ENCODE results near the gene CDH5. TPM values are rescaled to one million over a fixed set of nuclear protein-coding genes. Genes with fewer than 3 reads are reported as not detected.
A peak's percentile ranks its signal among the peaks of the same experiment; 100 is the strongest.

CDH5 gene
- total RNA-seq, 4 donors from 2014 or later: 31.2 to 126 (median 70.6) TPM

DNA sequence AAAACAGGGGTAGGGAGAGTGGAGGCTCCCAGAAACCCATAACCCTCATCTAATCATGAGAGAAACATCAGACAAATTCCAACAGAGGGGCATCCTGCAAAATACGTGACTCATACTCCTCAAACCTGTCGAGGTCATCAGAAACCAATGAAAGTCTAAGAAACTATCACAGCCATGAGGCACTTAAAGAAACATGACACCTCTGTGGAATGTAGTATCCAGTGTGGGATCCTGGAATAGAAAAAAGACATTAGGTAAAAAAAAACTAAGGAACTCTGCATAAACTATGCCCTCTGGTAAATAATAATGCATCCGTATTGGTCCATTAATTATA, 16.4 kb downstream of the CDH5 start:
- no peaks in the 10 kb centered on the region for H3K9me3 ChIP-seq
- H3K4me3 ChIP-seq: no peak overlapping the region
- intact Hi-C loops (cut with DNase I; ENCODE audit: low total_unique reads): no loop called here
- peak overlapping the region; percentile 54 to 79 for H3K27ac ChIP-seq
- TF ChIP-seq POLR2A (IDR thresholded peaks at IDR 0.05) (no peak), CTCF (IDR thresholded peaks at IDR 0.05) (no peak)
- no peaks in the 10 kb centered on the region for H3K4me1 ChIP-seq
- H3K36me3 ChIP-seq: no peaks in the 10 kb centered on the region
- no peaks in the 10 kb centered on the region for H3K27me3 ChIP-seq
- no peak for DNase-seq

GRCh38 chr16:66383551-66383950, 17.1 kb downstream of the CDH5 start:
- no peak for DNase-seq
- no peak for TF ChIP-seq POLR2A (IDR thresholded peaks at IDR 0.05)
- no peak for TF ChIP-seq CTCF (IDR thresholded peaks at IDR 0.05)
- H3K4me3 ChIP-seq: no peak overlapping the region
- intact Hi-C loops (cut with DNase I; ENCODE audit: low total_unique reads): no loop called here
- H3K9me3 ChIP-seq: no peaks in the 10 kb centered on the region
- no peaks in the 10 kb centered on the region for H3K4me1 ChIP-seq
- H3K27me3 ChIP-seq: no peaks in the 10 kb centered on the region
- H3K27ac ChIP-seq: peak overlapping the region; percentile 54 to 79
- H3K36me3 ChIP-seq: no peaks in the 10 kb centered on the region

DNA sequence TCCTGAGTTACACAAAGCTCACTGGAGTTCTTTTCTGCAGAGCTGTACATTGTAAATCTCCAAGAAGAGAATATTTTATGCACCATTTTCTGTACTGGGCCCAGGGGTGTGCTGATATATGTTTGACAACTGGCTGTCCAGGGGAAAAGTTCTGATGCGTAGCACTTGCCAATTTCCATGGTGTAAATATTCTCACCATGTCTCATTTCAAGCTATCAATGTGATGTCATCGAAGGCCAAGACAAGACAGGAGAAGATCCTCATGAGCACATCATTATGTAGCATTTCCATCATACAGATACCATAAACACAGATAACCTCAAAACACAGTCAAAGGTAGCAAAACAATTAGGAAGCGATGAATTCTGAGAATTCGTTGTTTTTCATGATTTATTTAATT, 18.9 kb downstream of the CDH5 start:
- no peaks in the 10 kb centered on the region for H3K27me3 ChIP-seq
- H3K4me3 ChIP-seq: no peak overlapping the region
- H3K36me3 ChIP-seq: no peaks in the 10 kb centered on the region
- no peaks in the 10 kb centered on the region for H3K4me1 ChIP-seq
- intact Hi-C loops (cut with DNase I; ENCODE audit: low total_unique reads): no loop called here
- no peak overlapping the region for H3K27ac ChIP-seq
- DNase-seq: no peak
- TF ChIP-seq CTCF (IDR thresholded peaks at IDR 0.05) (no peak), POLR2A (IDR thresholded peaks at IDR 0.05) (no peak)
- H3K9me3 ChIP-seq: no peaks in the 10 kb centered on the region

GRCh38 chr16:66386629-66387622, 20.4 kb downstream of the CDH5 start:
- Histone ChIP-seq H3K9me3 (no peaks in the 10 kb centered on the region), H3K4me1 (no peaks in the 10 kb centered on the region), H3K27me3 (no peaks in the 10 kb centered on the region), H3K4me3 (no peak overlapping the region), H3K36me3 (no peaks in the 10 kb centered on the region), H3K27ac (no peak overlapping the region)
- TF ChIP-seq CTCF (IDR thresholded peaks at IDR 0.05) (no peak), POLR2A (IDR thresholded peaks at IDR 0.05) (no peak)
- intact Hi-C loops (cut with DNase I; ENCODE audit: low total_unique reads): no loop called here
- DNase-seq: no peak

GRCh38 chr16:66387817-66388332, 21.4 kb downstream of the CDH5 start:
- Histone ChIP-seq H3K9me3 (no peaks in the 10 kb centered on the region), H3K4me1 (no peaks in the 10 kb centered on the region), H3K36me3 (no peaks in the 10 kb centered on the region), H3K27me3 (no peaks in the 10 kb centered on the region), H3K4me3 (no peak overlapping the region), H3K27ac (no peak overlapping the region)
- intact Hi-C loops (cut with DNase I; ENCODE audit: low total_unique reads): no loop called here
- DNase-seq: no peak
- TF ChIP-seq CTCF (IDR thresholded peaks at IDR 0.05): no peak
- TF ChIP-seq POLR2A (IDR thresholded peaks at IDR 0.05): no peak
